HepG2 (cell line): ENCODE measurements around the gene KRTAP10-2. TPM values are rescaled to one million over a fixed set of nuclear protein-coding genes. Genes with fewer than 3 reads are reported as not detected.
A peak's percentile ranks its signal among the peaks of the same experiment; 100 is the strongest.

ENCODE experiments used
- ESRRA ChIP-seq: sonication (generic); formaldehyde crosslinking; IDR thresholded peaks from 2 replicates; pipeline ENCODE4 v1.5.1; 2020; ENCODE audit warnings: mild to moderate bottlenecking, low read depth, missing genetic modification reagents
- GABPB1 ChIP-seq: IDR thresholded peaks from 2 replicates; pipeline ENCODE4 v1.6.1; 2016; ENCODE audit warnings: mild to moderate bottlenecking, missing genetic modification reagents, moderate library complexity, missing compliant biosample characterization
- HDAC2 ChIP-seq: sonication (generic); formaldehyde crosslinking; IDR thresholded peaks from 2 replicates; pipeline ENCODE4 v1.4.0; 2020; ENCODE audit warnings: missing genetic modification reagents
- HHEX ChIP-seq: IDR thresholded peaks from 2 replicates; pipeline ENCODE4 v1.6.1; 2016; ENCODE audit warnings: control low read depth
- JDP2 ChIP-seq: sonication (generic); formaldehyde crosslinking; IDR thresholded peaks from 2 replicates; pipeline ENCODE4 v1.8.1; 2022; ENCODE audit warnings: missing genetic modification reagents, borderline replicate concordance
- NCOA1 ChIP-seq: sonication (generic); formaldehyde crosslinking; IDR thresholded peaks from 2 replicates; pipeline ENCODE4 v1.9.0; 2021; ENCODE audit warnings: missing genetic modification reagents
- PCBP1 ChIP-seq: fragments of 200-400 bp; formaldehyde crosslinking; IDR thresholded peaks from 2 replicates; pipeline ENCODE4 v1.6.1; 2017; ENCODE audit warnings: mild to moderate bottlenecking, low read depth, low read length, borderline replicate concordance
- PHF20 ChIP-seq: sonication (generic); formaldehyde crosslinking; IDR thresholded peaks from 2 replicates; pipeline ENCODE4 v1.5.0; 2020; ENCODE audit warnings: mild to moderate bottlenecking, missing genetic modification reagents
- TMF1 ChIP-seq: sonication (generic); formaldehyde crosslinking; IDR thresholded peaks from 2 replicates; pipeline ENCODE4 v1.8.1; 2022; ENCODE audit warnings: low read depth, missing genetic modification reagents
- ZNF24 ChIP-seq: fragments of 450-650 bp; IDR thresholded peaks from 2 replicates; pipeline ENCODE4 v1.6.1; 2017; ENCODE audit warnings: antibody characterized with exemption, mild to moderate bottlenecking
- ZNF44 ChIP-seq: sonication (generic); formaldehyde crosslinking; IDR thresholded peaks from 2 replicates; pipeline ENCODE4 v1.5.1; 2020; ENCODE audit warnings: mild to moderate bottlenecking, missing genetic modification reagents
- ZNF558 ChIP-seq: sonication (generic); formaldehyde crosslinking; IDR thresholded peaks from 2 replicates; pipeline ENCODE4 v1.9.0; 2022; ENCODE audit warnings: mild to moderate bottlenecking, missing genetic modification reagents, borderline replicate concordance
- ZNF670 ChIP-seq: sonication (generic); formaldehyde crosslinking; IDR thresholded peaks from 2 replicates; pipeline ENCODE4 v1.8.0; 2022; ENCODE audit warnings: mild to moderate bottlenecking, missing genetic modification reagents, borderline replicate concordance
- polyA plus RNA-seq, 8 experiments: library from polyadenylated mRNA; depleted of rRNA in 3 of 8; stranded (reverse) in 7 of 8; unstranded in 1 of 8; fragments of >200 nt; fragmentation: Illumina TruSeq in 4 of 8; extraction: Trizol in 4 of 8; gene quantifications; 2 replicates each; pipeline versions ENCODE4 v1.2.1 to v1.2.3, GENCODE V29; 2011 to 2016; ENCODE audit warnings: low read depth in 4 of 8, missing spikeins in 1 of 8, mixed read lengths in 1 of 8; ENCODE audit not compliant: insufficient read depth in 1 of 8
- total RNA-seq, 5 experiments: library from RNA; depleted of rRNA; stranded (reverse); fragments of >200 nt; fragmentation: Illumina TruSeq; extraction: Trizol; gene quantifications; 2 replicates each; pipeline ENCODE4 v1.2.3, GENCODE V29; 2016; ENCODE audit warnings: low read depth in 1 of 5
- TF ChIP-seq, protein P1 (sequence below): sonication (generic); formaldehyde crosslinking; IDR thresholded peaks from 2 replicates; pipeline ENCODE4 v1.4.0; 2020; ENCODE audit warnings: missing genetic modification reagents
- TF ChIP-seq, protein P2 (sequence below): sonication (generic); formaldehyde crosslinking; IDR thresholded peaks from 2 replicates; pipeline ENCODE4 v1.4.0; 2020; ENCODE audit warnings: missing genetic modification reagents
- TF ChIP-seq, protein P3 (sequence below): sonication (generic); formaldehyde crosslinking; IDR thresholded peaks from 2 replicates; pipeline ENCODE4 v1.5.1; 2020; ENCODE audit warnings: mild to moderate bottlenecking, missing genetic modification reagents, moderate library complexity
- TF ChIP-seq, protein P4 (sequence below): sonication (generic); formaldehyde crosslinking; IDR thresholded peaks from 2 replicates; pipeline ENCODE4 v1.4.0; 2020; ENCODE audit warnings: mild to moderate bottlenecking, missing genetic modification reagents

The KRTAP10-2 gene
- total and polyA plus RNA-seq, 2 of the 13 experiments (the other 11 are each of a cell fraction or from before 2014, with no cell fraction given), result not detected

DNA sequence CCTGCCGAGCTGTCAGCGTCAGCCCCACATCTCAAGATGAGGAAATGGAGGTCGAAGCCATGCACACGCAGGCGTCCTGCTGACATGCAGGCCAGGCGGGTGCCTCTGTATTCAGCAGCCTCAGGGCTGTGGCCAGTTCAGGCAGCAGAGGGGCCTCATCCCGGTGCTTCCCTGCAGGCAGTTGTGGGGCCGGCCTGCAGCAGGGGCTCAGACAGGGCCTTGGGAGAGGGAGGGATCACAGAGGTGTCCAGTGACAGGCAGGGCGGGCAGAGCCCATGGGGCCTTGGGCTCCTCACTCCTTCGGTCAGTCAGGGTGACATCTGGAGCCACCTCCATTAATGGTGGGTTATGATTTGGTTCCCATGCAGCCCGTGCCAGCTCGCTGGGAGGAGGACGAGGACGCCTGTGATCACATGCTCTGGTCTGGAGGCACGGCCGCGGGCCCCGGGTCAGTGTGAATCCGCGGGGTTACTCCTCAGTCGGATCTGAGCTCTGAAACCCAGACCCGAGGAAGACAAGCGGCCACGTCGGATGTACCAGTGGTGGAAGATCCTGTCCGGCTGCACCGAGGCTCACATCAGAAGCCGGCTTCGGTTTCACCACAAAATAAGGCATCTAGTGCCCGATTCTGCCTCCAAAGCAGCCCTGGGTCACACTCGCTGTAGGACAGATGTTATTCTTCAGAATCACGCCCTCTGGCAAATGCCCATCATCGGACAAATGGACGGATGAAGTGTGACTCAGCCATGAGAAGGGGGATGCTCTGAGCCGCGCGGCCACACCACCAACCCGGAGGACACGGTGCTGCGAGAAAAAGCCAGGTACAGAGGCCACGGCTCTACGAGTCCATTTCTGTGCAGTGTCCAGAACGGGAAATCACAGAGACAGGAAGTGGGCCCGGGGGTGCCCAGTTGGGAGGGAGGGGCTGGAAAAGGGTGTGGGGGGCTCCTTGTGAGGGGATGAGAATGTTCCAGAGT lies 44.7 kb downstream of the KRTAP10-2 start (continued):
- TF ChIP-seq, protein P1, sequence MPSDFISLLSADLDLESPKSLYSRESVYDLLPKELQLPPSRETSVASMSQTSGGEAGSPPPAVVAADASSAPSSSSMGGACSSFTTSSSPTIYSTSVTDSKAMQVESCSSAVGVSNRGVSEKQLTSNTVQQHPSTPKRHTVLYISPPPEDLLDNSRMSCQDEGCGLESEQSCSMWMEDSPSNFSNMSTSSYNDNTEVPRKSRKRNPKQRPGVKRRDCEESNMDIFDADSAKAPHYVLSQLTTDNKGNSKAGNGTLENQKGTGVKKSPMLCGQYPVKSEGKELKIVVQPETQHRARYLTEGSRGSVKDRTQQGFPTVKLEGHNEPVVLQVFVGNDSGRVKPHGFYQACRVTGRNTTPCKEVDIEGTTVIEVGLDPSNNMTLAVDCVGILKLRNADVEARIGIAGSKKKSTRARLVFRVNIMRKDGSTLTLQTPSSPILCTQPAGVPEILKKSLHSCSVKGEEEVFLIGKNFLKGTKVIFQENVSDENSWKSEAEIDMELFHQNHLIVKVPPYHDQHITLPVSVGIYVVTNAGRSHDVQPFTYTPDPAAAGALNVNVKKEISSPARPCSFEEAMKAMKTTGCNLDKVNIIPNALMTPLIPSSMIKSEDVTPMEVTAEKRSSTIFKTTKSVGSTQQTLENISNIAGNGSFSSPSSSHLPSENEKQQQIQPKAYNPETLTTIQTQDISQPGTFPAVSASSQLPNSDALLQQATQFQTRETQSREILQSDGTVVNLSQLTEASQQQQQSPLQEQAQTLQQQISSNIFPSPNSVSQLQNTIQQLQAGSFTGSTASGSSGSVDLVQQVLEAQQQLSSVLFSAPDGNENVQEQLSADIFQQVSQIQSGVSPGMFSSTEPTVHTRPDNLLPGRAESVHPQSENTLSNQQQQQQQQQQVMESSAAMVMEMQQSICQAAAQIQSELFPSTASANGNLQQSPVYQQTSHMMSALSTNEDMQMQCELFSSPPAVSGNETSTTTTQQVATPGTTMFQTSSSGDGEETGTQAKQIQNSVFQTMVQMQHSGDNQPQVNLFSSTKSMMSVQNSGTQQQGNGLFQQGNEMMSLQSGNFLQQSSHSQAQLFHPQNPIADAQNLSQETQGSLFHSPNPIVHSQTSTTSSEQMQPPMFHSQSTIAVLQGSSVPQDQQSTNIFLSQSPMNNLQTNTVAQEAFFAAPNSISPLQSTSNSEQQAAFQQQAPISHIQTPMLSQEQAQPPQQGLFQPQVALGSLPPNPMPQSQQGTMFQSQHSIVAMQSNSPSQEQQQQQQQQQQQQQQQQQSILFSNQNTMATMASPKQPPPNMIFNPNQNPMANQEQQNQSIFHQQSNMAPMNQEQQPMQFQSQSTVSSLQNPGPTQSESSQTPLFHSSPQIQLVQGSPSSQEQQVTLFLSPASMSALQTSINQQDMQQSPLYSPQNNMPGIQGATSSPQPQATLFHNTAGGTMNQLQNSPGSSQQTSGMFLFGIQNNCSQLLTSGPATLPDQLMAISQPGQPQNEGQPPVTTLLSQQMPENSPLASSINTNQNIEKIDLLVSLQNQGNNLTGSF, result peak; percentile 27; the same call in 1 of the 2 replicates
- 0 out of 2 replicates have a peak, but pooled peaks have one; percentile 11 for TF ChIP-seq PCBP1
- no peak for TF ChIP-seq ZNF24
- TF ChIP-seq PHF20 (CRISPR knock-in tag), result no peak
- no peak for TF ChIP-seq JDP2
- no peak for TF ChIP-seq ESRRA (CRISPR knock-in tag)
- TF ChIP-seq ZNF44 (CRISPR knock-in tag), result no peak
- TF ChIP-seq, protein P2, sequence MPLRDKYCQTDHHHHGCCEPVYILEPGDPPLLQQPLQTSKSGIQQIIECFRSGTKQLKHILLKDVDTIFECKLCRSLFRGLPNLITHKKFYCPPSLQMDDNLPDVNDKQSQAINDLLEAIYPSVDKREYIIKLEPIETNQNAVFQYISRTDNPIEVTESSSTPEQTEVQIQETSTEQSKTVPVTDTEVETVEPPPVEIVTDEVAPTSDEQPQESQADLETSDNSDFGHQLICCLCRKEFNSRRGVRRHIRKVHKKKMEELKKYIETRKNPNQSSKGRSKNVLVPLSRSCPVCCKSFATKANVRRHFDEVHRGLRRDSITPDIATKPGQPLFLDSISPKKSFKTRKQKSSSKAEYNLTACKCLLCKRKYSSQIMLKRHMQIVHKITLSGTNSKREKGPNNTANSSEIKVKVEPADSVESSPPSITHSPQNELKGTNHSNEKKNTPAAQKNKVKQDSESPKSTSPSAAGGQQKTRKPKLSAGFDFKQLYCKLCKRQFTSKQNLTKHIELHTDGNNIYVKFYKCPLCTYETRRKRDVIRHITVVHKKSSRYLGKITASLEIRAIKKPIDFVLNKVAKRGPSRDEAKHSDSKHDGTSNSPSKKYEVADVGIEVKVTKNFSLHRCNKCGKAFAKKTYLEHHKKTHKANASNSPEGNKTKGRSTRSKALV (CRISPR knock-in tag), result no peak
- no peak; the same call in 1 of the 2 replicates for TF ChIP-seq GABPB1 (CRISPR knock-in tag)
- TF ChIP-seq, protein P3, sequence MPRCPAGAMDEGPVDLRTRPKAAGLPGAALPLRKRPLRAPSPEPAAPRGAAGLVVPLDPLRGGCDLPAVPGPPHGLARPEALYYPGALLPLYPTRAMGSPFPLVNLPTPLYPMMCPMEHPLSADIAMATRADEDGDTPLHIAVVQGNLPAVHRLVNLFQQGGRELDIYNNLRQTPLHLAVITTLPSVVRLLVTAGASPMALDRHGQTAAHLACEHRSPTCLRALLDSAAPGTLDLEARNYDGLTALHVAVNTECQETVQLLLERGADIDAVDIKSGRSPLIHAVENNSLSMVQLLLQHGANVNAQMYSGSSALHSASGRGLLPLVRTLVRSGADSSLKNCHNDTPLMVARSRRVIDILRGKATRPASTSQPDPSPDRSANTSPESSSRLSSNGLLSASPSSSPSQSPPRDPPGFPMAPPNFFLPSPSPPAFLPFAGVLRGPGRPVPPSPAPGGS (CRISPR knock-in tag), result 0 out of 2 replicates have a peak, but pooled peaks have one; percentile 26
- no peak; the same call in 1 of the 2 replicates for TF ChIP-seq HDAC2
- no peak for TF ChIP-seq ZNF558
- 0 out of 2 replicates have a peak, but pooled peaks have one; percentile 78 for TF ChIP-seq NCOA1 (CRISPR knock-in tag)
- 0 out of 2 replicates have a peak, but pooled peaks have one; percentile 24 for TF ChIP-seq TMF1 (CRISPR knock-in tag)
- TF ChIP-seq HHEX (CRISPR knock-in tag), result no peak
- TF ChIP-seq ZNF670 (CRISPR knock-in tag), result no peak
- TF ChIP-seq, protein P4, sequence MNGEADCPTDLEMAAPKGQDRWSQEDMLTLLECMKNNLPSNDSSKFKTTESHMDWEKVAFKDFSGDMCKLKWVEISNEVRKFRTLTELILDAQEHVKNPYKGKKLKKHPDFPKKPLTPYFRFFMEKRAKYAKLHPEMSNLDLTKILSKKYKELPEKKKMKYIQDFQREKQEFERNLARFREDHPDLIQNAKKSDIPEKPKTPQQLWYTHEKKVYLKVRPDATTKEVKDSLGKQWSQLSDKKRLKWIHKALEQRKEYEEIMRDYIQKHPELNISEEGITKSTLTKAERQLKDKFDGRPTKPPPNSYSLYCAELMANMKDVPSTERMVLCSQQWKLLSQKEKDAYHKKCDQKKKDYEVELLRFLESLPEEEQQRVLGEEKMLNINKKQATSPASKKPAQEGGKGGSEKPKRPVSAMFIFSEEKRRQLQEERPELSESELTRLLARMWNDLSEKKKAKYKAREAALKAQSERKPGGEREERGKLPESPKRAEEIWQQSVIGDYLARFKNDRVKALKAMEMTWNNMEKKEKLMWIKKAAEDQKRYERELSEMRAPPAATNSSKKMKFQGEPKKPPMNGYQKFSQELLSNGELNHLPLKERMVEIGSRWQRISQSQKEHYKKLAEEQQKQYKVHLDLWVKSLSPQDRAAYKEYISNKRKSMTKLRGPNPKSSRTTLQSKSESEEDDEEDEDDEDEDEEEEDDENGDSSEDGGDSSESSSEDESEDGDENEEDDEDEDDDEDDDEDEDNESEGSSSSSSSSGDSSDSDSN (CRISPR knock-in tag), result peak; percentile 55; the same call in 1 of the 2 replicates
